Transverse colon (tissue), 4 donors: ENCODE data around the gene PDE8B.

Source experiments
- POLR2AphosphoS5 ChIP-seq, 3 donors: sonication (generic); formaldehyde crosslinking; IDR thresholded peaks; one replicate each; pipeline ENCODE4 v1.6.1; 2016; ENCODE audit warnings: antibody characterized with exemption in 3 of 3
- TF ChIP-seq, protein P1 (sequence below), 5 experiments: fragments of 200-600 bp in 3 of 5; fragments of 450-650 bp in 2 of 5; sonication (generic) in 3 of 5; IDR thresholded peaks; 1 replicate in 2 of 5; 2 replicates in 3 of 5; pipeline ENCODE4 v1.5.1; 2016 to 2017; ENCODE audit warnings: antibody characterized with exemption in 5 of 5, inconsistent platforms in 3 of 5, mild to moderate bottlenecking in 2 of 5, moderate library complexity in 1 of 5

DNA sequence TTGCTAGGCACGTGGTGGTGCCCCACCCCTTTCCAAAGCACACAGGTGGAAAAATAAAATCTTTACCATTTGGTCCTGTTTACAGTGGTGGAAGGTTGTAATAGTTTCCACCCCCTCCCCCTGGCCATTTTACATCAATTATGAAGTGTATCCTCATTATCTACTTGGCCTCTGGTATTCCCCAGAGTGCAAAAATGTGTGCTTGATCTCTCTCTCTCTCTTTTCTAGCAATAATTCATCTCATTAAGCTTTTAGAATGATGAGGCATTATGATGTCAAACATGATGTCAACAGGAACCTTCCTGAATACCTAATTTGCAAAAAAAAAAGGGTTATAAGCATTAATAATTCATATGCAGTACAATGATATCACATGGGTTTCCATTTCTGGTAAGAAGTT is 3.1 kb downstream of the PDE8B start:
- TF ChIP-seq, protein P1, sequence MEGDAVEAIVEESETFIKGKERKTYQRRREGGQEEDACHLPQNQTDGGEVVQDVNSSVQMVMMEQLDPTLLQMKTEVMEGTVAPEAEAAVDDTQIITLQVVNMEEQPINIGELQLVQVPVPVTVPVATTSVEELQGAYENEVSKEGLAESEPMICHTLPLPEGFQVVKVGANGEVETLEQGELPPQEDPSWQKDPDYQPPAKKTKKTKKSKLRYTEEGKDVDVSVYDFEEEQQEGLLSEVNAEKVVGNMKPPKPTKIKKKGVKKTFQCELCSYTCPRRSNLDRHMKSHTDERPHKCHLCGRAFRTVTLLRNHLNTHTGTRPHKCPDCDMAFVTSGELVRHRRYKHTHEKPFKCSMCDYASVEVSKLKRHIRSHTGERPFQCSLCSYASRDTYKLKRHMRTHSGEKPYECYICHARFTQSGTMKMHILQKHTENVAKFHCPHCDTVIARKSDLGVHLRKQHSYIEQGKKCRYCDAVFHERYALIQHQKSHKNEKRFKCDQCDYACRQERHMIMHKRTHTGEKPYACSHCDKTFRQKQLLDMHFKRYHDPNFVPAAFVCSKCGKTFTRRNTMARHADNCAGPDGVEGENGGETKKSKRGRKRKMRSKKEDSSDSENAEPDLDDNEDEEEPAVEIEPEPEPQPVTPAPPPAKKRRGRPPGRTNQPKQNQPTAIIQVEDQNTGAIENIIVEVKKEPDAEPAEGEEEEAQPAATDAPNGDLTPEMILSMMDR (IDR thresholded peaks at IDR 0.05) = no peak
- TF ChIP-seq POLR2AphosphoS5 (IDR thresholded peaks at IDR 0.05) = no peak
